SU-DHL-6 (cell line): Measurements from ENCODE around the gene DPYSL4.

Experiments used
- EZH2phosphoT487 ChIP-seq: fragments of 200-600 bp; sonication (generic), shearing (Covaris generic); conservative IDR thresholded peaks from 2 replicates; pipeline ENCODE4 v1.6.1; 2018; ENCODE audit warnings: mild to moderate bottlenecking, antibody characterized with exemption, low read length, moderate library complexity, mixed read lengths
- TF ChIP-seq, protein P1 (sequence below): fragments of 200-600 bp; sonication (generic); IDR thresholded peaks from one replicate; pipeline ENCODE4 v1.5.1; 2017; ENCODE audit warnings: antibody characterized with exemption, mild to moderate bottlenecking, low read length, moderate library complexity; ENCODE audit not compliant: insufficient read depth, poor library complexity, severe bottlenecking

DNA sequence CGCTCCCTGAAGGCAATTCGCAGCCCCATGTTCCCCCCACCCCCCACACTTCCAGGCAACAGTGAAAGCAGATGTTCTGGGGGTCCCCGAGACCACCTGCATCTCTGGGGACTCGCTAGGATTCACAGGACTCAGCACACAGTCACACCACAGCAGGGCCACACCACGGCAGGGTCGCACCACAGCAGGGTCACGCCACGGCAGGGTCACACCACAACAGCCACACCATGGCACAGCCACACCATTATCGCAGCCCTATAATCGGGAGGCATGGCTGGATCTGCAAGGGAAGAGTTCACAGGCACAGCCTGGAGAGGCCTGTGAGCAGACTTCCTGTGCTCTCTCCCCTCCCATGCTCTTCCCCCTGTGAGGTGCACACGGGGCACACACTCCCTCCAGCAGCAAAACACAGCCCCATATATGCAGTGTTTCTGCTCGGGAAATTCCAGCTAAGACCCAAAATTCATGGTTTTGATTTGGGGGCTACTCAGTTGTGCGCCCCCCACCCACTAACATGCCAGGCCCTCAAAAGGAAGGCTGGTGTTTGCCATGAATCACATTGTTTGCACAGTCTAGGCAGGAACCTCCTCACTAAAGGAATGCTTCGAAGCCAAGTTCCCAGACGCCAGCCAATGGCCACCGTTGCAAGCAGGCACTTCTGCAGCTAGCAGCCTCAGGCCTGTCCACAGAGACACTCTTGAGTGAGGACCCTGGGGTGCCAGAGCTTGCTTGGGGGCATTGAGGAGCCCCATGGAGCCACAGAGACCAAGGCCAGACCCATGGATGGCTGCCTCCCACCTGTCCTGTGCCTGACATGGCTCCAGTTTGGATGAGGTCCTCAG lies 7.0 kb upstream of the DPYSL4 start:
- TF ChIP-seq, protein P1, sequence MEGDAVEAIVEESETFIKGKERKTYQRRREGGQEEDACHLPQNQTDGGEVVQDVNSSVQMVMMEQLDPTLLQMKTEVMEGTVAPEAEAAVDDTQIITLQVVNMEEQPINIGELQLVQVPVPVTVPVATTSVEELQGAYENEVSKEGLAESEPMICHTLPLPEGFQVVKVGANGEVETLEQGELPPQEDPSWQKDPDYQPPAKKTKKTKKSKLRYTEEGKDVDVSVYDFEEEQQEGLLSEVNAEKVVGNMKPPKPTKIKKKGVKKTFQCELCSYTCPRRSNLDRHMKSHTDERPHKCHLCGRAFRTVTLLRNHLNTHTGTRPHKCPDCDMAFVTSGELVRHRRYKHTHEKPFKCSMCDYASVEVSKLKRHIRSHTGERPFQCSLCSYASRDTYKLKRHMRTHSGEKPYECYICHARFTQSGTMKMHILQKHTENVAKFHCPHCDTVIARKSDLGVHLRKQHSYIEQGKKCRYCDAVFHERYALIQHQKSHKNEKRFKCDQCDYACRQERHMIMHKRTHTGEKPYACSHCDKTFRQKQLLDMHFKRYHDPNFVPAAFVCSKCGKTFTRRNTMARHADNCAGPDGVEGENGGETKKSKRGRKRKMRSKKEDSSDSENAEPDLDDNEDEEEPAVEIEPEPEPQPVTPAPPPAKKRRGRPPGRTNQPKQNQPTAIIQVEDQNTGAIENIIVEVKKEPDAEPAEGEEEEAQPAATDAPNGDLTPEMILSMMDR, result no peak
- TF ChIP-seq EZH2phosphoT487, result no peak
